NK-92 treated with Interleukin-12 subunit alpha and Interleukin-12 subunit beta, amount 100 ng/mL, for 24 hours (cell line): ENCODE results near the gene CHST10.

Source experiments
- DNase-seq: peaks from one replicate; lab custom pipeline; 2025; lab: John Stamatoyannopoulos, UW

Gene CHST10

GRCh38 chr2:100413571-100413970, 3.9 kb downstream of the CHST10 start:
- DNase-seq, result no peak

- DNase-seq, result no peak
These were observed 4.6 kb downstream of the CHST10 start for GRCh38 chr2:100412881-100413321.

GRCh38 chr2:100412466-100412865, 5.0 kb downstream of the CHST10 start:
- DNase-seq, result no peak

DNA sequence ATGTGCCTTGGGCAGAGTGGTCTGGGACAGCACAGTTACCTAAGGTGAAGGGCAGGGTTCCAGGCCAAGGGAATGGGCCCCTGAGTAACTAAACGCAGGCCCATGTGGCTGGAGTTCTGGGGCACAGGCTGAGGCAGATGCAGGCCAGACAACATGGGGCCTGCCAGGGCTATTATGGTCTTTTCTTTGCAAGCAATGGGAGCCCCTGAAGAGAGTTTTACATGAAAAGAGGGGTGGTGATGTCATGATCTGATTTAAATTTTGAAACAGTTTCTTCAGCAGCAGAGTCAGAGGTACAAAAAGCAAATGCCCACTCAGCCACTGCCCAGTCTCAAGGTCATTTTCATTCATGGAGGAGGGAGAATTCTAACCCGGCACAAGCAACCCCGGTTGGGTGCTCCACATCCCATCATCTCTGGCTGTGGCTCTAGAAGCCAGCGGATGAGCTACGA, 5.6 kb downstream of the CHST10 start:
- DNase-seq, result no peak

GRCh38 chr2:100409975-100410647, 7.4 kb downstream of the CHST10 start:
- no peak for DNase-seq

DNA sequence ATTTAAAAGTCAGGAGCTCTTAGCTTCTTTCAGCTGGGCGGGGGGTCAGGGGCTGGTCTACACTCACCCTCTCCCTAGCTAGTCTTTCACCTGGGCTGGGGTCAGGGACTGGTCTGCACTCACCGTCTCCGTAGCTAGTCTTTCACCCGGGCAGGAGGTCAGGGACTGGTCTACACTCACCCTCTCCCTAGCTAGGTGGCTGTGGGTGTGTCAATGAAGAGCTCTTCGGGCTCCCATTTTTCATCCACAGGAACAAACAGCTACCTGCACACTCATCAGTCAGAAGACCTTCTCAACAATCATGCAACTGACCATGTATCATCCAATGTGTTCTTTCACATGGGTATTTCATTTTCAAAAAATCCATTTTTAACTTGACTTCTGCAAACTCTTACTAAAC, 8.0 kb downstream of the CHST10 start:
- DNase-seq, result no peak

DNA sequence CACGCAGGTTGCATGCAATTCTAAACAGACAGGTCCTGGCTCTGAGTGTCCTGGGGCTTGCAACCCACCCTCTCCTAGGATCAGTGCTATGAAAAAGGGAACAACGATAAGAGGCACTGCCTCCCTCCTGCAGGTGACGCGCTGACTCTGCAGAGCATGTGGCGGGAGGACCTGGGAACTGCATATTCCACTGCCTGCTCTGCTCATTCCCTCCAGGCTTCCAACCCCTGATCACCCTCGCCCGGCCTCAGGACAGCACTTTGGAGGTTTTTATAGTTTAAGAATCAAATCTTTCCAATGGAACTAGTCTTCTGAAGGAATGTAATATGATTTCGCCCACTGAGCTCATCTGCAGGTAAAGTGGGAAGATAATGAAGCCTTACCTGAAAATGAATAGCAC, 8.5 kb downstream of the CHST10 start:
- DNase-seq, result no peak

DNA sequence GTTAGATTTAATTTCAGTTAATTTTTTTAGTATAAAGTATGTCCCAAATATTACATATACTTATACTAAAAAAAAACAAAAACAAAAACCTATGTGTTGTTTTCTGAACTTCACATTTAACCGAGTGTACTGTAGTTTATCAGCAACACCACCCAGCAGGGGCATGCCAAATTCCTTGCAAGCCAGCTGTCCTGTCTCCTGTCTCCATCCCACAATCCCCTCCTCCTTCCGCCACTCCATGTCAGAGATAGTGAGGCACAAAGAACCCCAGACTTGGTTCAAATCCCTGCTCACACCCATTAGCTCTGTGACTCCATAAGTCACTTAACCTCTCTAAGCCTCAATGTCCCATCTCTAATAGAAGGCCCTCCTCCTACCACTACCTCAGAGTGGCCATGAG, 9.4 kb downstream of the CHST10 start:
- DNase-seq, result no peak

DNA sequence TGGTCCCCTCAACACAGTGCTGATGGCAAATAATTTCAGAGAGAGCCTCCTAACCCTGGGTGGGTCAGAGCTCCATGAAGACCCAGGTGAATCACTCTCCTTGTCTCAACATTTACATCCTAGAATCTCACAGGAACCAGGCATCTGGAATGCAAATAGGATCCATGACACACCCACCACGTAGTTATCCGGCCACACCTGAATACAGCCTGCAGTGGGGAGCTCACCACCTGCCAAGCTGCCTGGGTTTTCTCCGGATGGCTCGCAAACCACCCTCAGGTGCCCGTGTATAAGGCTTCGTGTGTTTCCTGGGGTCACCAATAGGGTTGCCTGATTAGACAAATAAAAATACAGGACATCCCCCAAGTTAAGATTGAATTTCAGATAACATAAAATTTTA, 9.9 kb downstream of the CHST10 start:
- DNase-seq, result no peak

- DNase-seq, result no peak
These were observed 10.4 kb downstream of the CHST10 start for GRCh38 chr2:100407073-100407472.

DNA sequence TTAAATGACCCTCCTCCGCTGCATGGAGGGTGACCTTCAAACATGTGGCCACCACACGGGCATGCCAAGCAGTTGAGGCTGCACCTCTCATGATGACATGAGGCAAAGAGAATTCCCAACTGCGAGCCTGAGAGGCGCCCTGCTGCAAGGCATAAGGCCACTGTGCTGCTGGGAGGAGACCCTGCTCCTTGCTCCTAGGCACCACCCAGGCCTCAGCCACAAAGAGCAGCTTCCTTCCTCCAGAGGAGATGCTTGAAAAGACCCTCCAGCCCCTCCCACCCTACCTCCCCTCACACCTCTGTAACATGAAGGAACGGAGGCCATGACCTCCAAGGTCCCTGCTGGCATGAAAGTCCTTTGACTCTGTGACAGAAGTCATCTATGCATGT, 11.4 kb downstream of the CHST10 start:
- no peak for DNase-seq

DNA sequence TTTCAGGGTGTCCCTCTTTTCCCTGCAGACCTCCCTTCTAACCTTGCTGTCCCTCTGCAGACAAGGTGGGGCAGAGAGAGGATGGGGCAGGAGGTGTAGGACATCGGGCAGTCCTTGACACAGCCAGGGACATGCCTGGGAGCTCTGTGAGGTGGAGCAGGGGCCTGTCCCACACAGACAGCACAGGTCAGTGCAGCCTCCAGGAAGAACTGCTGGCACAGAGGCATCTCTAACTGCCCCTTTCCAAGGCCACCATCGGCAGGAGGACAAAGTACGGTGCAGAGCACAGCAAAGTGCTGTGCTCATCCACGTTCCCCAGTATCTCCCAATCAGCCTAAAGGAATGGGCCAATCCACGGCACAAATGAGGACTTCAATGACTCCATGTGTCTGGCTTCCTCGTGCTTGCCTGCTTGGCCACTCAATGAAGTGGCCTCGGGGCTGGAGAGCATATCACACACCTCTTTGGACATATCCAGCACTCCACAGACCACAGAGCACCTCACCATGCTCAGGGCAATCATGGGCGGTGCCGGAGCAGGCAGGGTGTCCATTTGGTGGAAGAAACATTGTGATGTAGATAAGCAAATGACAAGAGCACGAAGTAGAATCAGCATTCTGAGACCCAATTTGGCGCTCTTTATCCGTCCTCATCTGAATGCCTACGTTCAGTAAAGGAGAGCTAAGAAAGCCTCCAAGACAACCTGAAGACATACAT, 11.9 kb downstream of the CHST10 start:
- DNase-seq, result no peak

GRCh38 chr2:100404411-100404810, 13.1 kb downstream of the CHST10 start:
- DNase-seq, result no peak

- no peak for DNase-seq
These were observed 13.7 kb downstream of the CHST10 start for GRCh38 chr2:100403722-100404121.

DNA sequence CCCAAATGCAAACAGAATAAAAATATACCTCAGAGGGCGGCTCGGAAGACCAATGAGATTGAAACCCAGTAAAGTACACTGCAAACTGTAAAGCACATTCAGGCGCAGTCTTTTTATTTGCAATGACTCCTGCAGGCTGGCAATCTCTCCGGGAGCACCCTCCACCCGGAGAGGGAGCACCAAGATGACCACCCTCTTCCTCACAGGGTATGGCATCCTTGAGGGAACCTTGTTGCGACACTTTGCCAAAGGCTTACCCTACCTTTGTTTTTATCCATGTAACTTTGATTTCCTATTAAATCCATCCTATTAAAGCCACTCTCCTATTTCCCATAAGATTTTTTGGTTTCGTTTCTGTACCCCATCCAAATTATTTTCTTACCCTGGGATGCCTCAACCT, 16.2 kb downstream of the CHST10 start:
- DNase-seq, result no peak

- DNase-seq, result no peak
These were observed 17.8 kb downstream of the CHST10 start for GRCh38 chr2:100399714-100400113.

DNA sequence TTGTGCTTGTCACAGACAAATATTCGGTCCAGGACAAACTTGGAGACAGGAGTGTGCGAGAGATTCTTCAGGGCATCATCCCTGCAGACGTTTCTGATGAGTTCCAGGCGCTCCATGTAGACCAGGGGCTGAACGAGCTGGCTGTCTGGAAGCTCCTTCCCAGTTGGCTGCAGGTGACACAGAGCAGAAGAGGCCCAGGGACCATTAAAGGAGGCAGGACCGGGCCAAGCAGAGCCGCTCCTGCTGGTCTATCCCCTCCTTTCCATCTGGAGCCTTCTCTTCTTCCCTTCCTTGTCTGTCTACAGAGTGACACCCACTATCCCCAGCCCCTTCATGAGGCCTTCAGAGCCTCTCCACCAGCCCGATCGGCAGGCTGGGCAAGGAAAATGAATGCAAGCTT, 19.5 kb downstream of the CHST10 start:
- no peak for DNase-seq

GRCh38 chr2:100397118-100397860, 20.2 kb downstream of the CHST10 start:
- DNase-seq, result no peak

GRCh38 chr2:100396483-100396882, 21.0 kb downstream of the CHST10 start:
- DNase-seq, result no peak

DNA sequence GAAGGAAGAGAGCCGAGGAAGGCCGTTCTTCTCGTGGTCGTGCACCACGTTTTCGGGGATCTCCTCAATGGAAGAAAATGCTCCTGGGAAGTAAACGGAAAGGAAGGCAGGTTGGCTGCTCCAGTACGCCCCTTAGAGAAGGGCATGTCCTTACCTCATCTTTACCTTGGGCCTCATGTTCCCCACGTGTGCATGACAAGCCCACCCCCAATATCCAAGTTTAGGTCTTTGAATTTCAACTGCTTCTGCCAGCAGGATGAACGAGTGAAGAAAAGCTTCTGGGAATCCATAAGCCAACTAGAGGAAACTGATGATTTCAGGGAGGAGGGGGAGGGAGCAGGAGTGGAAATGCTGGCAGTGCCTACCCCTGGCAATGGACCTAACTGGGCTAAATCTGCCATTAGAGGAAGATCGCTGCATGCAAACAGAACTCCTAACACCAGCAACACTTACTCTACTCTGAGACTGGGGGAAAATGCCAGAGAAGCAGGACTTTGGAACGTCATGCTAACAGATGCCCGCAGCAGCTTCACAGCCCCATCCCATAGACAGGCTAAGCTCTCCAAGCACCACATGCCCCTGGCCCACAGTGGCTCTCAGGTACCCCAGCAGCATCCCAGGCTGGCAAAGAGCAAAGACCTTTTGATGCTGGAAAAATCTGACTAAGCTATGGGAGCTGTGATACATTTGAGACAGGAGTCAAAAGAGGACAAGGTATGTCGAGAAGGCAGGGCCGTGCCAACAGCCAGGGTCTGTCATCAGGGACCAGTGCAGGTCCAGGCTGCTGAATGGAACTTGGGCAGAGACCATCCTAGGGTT, 21.7 kb downstream of the CHST10 start:
- DNase-seq, result no peak

GRCh38 chr2:100394111-100394641, 23.3 kb downstream of the CHST10 start:
- no peak for DNase-seq

DNA sequence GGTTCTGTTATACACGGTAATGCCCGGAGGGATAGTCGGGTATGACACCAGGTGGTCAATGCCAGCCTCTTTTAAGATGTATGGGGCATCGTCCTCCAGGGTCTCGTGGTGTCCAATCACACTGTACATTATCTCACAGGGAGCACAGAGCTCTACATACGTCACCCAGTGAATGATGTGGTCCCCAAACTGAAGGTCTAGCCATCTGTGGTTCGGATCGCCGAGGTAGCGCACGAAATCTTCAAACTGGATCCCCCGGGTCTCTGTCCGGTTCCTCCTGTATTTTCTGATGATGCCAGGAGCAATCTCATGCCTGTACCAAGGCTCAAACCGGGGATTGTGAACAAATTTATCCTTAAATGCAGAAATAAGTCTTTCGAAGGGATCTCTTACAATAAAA, 24.1 kb downstream of the CHST10 start:
- DNase-seq, result no peak
